Karpas-422 (cell line): ENCODE data around the gene NFATC1. TPM values are rescaled to one million over a fixed set of nuclear protein-coding genes. Genes with fewer than 3 reads are reported as not detected.

Experiments
- DNase-seq: peaks from one replicate; pipeline ENCODE4 v3.0.0-alpha.2; 2015
- H2AFZ ChIP-seq: fragments of 200-600 bp; sonication (generic); 2 replicates; pipeline ENCODE4 v1.6.1; 2014; ENCODE audit warnings: antibody characterized with exemption, low read length, mixed read lengths
- H3K27ac ChIP-seq: fragments of 200-600 bp; sonication (generic); 2 replicates; pipeline ENCODE4 v1.5.1; 2014; ENCODE audit warnings: mild to moderate bottlenecking, low read length, moderate library complexity
- H3K27me3 ChIP-seq: fragments of 200-600 bp; sonication (generic); 2 replicates; pipeline ENCODE4 v1.6.1; 2014; ENCODE audit warnings: low read length, mixed read lengths
- H3K36me3 ChIP-seq: fragments of 200-600 bp; sonication (generic); 2 replicates; pipeline ENCODE4 v1.6.1; 2014; ENCODE audit warnings: low read length, mixed read lengths; ENCODE audit not compliant: insufficient read depth
- H3K4me1 ChIP-seq: fragments of 200-600 bp; sonication (generic); 2 replicates; pipeline ENCODE4 v1.6.1; 2014; ENCODE audit warnings: mild to moderate bottlenecking, low read length, mixed read lengths
- H3K4me2 ChIP-seq: fragments of 200-600 bp; sonication (generic); 2 replicates; pipeline ENCODE4 v1.6.1; 2014; ENCODE audit warnings: low read length, low read depth, mild to moderate bottlenecking; ENCODE audit not compliant: poor library complexity, severe bottlenecking
- H3K4me3 ChIP-seq: fragments of 200-600 bp; sonication (generic); 2 replicates; pipeline ENCODE4 v1.5.1; 2014; ENCODE audit warnings: mild to moderate bottlenecking, antibody characterized with exemption, low read length, mixed read lengths
- H3K79me2 ChIP-seq: fragments of 200-600 bp; sonication (generic); 2 replicates; pipeline ENCODE4 v1.6.1; 2014; ENCODE audit warnings: mild to moderate bottlenecking, low read length, mixed read lengths
- H3K9ac ChIP-seq: fragments of 200-600 bp; sonication (generic); 2 replicates; pipeline ENCODE4 v1.6.0; 2014; ENCODE audit warnings: low read length
- H3K9me2 ChIP-seq: fragments of 200-600 bp; sonication (generic), shearing (Covaris generic); replicated peaks from 2 replicates; pipeline ENCODE4 v1.6.0; 2014; ENCODE audit warnings: mild to moderate bottlenecking, low read length, moderate library complexity; ENCODE audit not compliant: insufficient read depth
- H3K9me3 ChIP-seq: fragments of 300-700, 200-600 bp; sonication (generic); 2 replicates; pipeline ENCODE4 v1.6.1; 2014; ENCODE audit warnings: low read length, mixed read lengths
- H4K20me1 ChIP-seq: fragments of 200-600 bp; sonication (generic); 2 replicates; pipeline ENCODE4 v1.6.1; 2014; ENCODE audit warnings: mild to moderate bottlenecking, antibody characterized with exemption, low read length, low read depth; ENCODE audit not compliant: insufficient read depth
- total RNA-seq: library from RNA; depleted of rRNA; stranded (reverse); fragments of >200 nt; shearing (Covaris generic); gene quantifications from 2 replicates; pipeline ENCODE4 v1.2.3, GENCODE V29; 2014; ENCODE audit warnings: low replicate concordance

NFATC1 gene
- total RNA-seq, 1 experiment from 2014 or later, result 46.1 TPM

DNA sequence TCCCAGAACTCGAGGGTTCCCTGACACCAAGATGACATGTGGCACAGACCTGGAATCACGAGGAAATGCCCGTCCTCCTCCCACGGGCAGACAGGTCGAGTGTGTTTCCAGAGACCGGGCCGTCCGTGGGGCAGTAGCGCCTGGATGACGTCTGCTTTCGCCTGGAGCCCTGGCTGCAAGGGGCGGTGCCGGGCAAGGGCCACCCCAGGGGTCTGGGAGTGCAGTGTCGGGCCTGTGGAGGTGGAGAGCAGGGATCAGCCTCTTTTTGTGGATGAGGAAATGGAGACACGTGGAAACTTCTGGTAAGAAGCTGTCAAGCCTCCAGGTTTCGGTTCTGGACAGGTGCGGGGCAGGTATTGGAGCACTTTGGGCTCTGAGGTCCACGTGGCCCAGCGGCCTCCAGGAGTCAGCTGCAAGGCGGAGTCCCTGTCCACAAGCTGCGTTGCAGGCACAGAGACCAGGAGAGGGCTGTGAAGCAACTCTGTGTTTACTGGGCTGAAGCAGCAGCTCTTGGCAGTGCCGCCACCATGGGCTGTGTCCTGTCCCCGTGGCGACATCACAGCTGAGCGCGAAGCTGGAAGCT is 25.6 kb downstream of the NFATC1 start:
- 0 out of 2 replicates have a peak, but pooled peaks cover 4% of the 10 kb centered on the region for H3K36me3 ChIP-seq

DNA sequence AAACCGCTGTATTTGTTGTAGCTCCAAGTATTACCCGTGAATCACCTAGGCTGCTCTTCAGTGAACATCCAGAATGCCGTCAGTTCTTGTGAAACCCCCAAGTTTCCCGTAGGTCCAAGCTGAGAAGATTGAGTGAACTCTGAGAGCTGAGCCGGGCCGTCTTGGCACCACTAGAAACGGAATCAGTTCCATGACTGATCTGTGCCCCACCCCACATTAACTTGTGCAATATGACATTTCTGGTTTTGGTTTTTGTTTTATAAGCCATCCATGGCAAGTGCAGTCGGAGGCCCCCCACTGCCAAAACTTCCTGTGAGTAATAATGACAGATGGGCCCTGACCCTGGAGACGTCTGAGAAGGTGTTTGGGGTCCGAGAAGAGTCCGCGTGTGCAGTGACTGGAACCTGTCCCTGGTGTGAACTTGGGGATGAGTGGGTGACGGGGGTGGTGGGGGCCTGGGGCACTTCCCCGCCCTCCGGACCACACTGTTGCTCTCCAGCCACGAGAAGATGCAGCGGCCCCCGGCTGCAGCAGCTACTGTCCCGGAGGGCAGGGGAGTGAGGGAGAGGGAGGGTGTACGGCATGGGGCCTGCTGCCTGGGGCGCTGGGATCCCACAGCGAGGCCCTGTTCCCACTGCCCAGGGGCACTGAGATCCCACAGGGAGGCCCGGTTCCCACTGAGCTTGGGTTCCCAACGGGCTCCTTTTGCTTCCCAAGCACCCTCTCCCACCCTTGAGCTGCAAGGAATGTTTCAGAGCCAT is 26.5 kb downstream of the NFATC1 start:
- H4K20me1 ChIP-seq, result peaks cover 73% of the 10 kb centered on the region
- no peak overlapping the region for H3K9ac ChIP-seq
- no peak overlapping the region for H3K27ac ChIP-seq
- H3K9me3 ChIP-seq, result no peaks in the 10 kb centered on the region
- no peaks in the 10 kb centered on the region for H3K4me1 ChIP-seq
- H3K79me2 ChIP-seq, result peaks cover 95% of the 10 kb centered on the region
- H2AFZ ChIP-seq, result no peak overlapping the region
- no peak for DNase-seq
- no peak overlapping the region for H3K4me3 ChIP-seq
- no peaks in the 10 kb centered on the region for H3K9me2 ChIP-seq
- H3K4me2 ChIP-seq, result no peak overlapping the region
- no peaks in the 10 kb centered on the region for H3K27me3 ChIP-seq
- H3K36me3 ChIP-seq, result 0 out of 2 replicates have a peak, but pooled peaks cover 4% of the 10 kb centered on the region

More for the DNA sequence above, 25.6 kb downstream of the NFATC1 start:
- Histone ChIP-seq H3K4me3 (no peak overlapping the region), H3K4me2 (no peak overlapping the region), H3K79me2 (peaks cover 92% of the 10 kb centered on the region), H3K27ac (no peak overlapping the region), H4K20me1 (peaks cover 70% of the 10 kb centered on the region), H3K4me1 (no peaks in the 10 kb centered on the region), H3K9me2 (no peaks in the 10 kb centered on the region), H3K9me3 (no peaks in the 10 kb centered on the region), H3K27me3 (no peaks in the 10 kb centered on the region), H3K9ac (no peak overlapping the region), H2AFZ (no peak overlapping the region)
- no peak for DNase-seq

DNA sequence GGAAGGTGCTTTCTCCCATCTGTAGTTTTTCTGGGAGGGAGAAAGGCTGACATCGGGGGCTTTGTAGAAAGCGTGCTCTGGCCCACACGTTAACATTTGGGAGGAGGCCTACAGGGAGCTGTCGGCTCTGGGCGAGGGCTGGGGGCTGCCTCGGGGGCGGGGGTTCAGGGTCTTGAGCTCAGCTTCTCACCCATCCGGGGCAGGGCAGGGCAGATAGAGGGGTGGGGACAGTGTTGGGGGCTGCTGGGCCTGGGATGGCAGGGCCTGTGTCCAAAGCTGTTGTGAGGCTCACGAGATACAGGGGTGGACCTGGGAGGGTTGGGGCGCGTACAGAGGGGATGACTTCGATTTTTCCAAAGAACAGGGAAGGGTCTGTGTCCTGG is 27.0 kb downstream of the NFATC1 start:
- Histone ChIP-seq H3K36me3 (0 out of 2 replicates have a peak, but pooled peaks cover 4% of the 10 kb centered on the region), H3K4me3 (no peak overlapping the region), H3K27ac (no peak overlapping the region), H3K9ac (no peak overlapping the region), H3K4me1 (no peaks in the 10 kb centered on the region), H3K27me3 (no peaks in the 10 kb centered on the region), H2AFZ (no peak overlapping the region), H3K9me3 (no peaks in the 10 kb centered on the region), H4K20me1 (peaks cover 76% of the 10 kb centered on the region), H3K9me2 (no peaks in the 10 kb centered on the region), H3K79me2 (peaks cover 97% of the 10 kb centered on the region), H3K4me2 (no peak overlapping the region)
- DNase-seq, result no peak

DNA sequence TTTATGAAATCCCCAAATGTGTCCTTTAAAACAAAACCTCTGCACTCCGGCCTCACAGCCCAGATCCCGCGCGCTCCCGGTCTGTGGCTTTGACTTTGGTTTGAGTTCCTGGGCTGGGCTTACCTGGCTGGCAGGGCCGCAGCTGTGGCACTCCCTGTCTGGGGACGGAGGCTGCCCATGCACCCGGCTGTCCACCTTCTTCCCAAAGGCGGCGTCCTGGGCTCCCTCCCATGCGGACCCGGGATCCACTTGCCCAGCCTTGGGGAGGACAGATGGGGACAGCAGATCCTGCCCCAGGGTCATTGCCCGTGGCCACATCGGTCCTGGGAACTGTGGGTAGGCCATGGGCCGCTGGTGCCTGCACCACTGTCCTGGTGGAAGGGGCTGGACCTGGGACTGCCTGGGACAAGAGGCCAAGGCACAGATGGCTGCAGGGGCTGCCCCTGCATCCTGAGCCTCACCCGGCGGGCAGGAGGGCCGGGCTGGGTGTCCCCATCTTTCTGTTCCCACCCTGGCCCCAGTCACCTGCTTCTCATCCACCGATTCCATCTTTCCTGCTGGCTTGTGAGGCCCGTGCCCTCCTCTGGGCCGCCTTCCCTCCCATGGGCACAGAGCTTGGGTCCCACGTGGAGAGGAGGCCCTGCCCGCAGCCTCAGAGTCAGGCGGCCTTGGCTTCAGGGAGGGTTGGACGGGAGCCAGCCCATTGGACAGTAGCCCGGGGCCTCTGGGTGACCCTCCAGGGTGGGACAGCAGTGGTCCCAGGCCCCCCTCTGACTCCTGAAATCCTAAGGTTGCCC is 27.7 kb downstream of the NFATC1 start:
- Histone ChIP-seq H3K36me3 (0 out of 2 replicates have a peak, but pooled peaks cover 3% of the 10 kb centered on the region), H3K4me2 (no peak overlapping the region), H3K4me1 (no peaks in the 10 kb centered on the region), H3K27me3 (no peaks in the 10 kb centered on the region), H3K9me3 (no peaks in the 10 kb centered on the region), H3K4me3 (no peak overlapping the region), H3K79me2 (peaks cover 97% of the 10 kb centered on the region), H3K27ac (no peak overlapping the region), H4K20me1 (peaks cover 76% of the 10 kb centered on the region), H3K9ac (no peak overlapping the region), H2AFZ (no peak overlapping the region), H3K9me2 (no peaks in the 10 kb centered on the region)
- DNase-seq, result no peak

DNA sequence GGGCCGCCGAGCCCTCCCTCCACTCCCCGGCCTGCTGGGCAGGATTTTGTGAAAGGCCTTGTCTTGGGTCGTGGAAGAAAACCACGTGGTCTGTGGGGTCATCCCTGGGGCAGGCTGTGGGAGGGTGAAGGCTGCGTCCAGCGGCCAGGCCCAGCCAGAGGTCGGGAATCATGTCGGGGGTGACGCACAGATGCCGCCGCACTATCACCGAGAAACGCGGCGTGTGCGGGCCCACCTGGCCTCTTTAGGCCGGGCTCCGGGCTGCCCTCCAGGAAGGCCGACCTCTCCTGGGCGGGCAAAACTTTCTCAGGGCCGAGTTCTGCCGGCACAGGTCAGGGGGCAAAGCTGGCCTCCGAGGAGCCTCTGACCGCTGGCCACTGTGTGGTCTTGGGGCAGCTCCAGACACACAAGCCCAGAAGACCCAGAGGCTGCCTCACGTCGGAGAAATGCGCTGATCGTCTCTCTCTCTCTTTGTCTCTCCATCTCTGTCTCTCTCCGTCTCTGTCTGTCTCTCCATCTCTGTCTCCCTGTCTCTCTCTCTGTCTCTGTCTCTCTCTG is 28.4 kb downstream of the NFATC1 start:
- no peak overlapping the region for H3K4me2 ChIP-seq
- no peaks in the 10 kb centered on the region for H3K4me1 ChIP-seq
- no peak overlapping the region for H3K4me3 ChIP-seq
- H3K27ac ChIP-seq, result no peak overlapping the region
- peaks cover 72% of the 10 kb centered on the region for H4K20me1 ChIP-seq
- no peak overlapping the region for H2AFZ ChIP-seq
- no peaks in the 10 kb centered on the region for H3K36me3 ChIP-seq
- no peaks in the 10 kb centered on the region for H3K9me3 ChIP-seq
- H3K27me3 ChIP-seq, result no peaks in the 10 kb centered on the region
- H3K9me2 ChIP-seq, result no peaks in the 10 kb centered on the region
- H3K9ac ChIP-seq, result no peak overlapping the region
- H3K79me2 ChIP-seq, result peaks cover 97% of the 10 kb centered on the region
- no peak for DNase-seq

DNA sequence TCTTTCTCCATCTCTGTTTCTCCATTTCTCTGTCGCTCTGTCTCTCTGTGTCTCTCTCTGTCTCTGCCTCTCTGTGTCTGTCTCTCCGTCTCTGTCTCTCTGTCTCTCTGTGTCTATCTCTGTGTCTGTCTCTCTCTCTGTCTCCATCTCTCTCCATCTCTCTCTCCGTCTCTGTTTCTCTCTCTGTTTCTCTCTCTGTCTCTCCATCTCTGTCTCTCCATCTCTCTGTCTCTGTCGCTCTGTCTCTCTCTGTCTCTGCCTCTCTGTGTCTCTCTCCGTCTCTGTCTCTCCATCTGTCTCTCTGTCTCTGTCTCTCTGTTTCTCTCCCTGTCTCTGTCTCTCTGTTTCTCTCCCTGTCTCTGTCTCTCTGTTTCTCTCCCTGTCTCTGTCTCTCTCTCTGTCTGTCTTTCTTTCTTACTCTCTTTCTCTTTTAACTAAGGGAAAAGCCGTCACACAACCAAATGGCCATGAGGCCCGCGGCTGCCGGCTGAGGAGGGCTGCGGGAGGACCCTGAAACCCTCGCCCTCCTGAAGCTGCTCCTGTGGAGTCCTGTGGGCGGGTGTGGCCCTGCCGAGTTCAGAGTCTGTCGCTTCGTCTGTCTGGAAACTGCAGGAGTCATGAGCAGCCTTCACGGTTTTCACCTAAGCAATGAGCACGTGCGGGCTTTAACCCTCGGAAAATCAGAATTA is 29.3 kb downstream of the NFATC1 start:
- Histone ChIP-seq H3K79me2 (peaks cover 97% of the 10 kb centered on the region), H2AFZ (no peak overlapping the region), H3K27me3 (no peaks in the 10 kb centered on the region), H3K36me3 (no peaks in the 10 kb centered on the region), H4K20me1 (peaks cover 72% of the 10 kb centered on the region), H3K4me3 (no peak overlapping the region), H3K9ac (no peak overlapping the region), H3K4me1 (no peaks in the 10 kb centered on the region), H3K27ac (no peak overlapping the region), H3K9me2 (no peaks in the 10 kb centered on the region), H3K4me2 (no peak overlapping the region), H3K9me3 (no peaks in the 10 kb centered on the region)
- no peak for DNase-seq

DNA sequence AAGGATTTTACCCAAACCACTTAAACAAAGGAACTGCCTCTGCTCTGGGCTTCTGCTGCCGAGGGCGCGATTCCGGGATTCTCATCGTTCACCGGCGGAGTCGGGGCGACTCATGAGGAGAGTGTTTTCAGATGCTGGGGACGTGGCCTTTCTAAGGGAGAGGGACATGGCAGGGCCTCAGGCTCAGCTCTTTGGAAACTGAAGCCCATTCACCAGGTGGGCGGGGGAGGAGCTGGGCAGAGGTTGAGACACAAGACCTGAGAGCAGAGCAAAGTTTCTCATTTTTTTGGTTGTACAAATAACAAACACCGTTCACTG is 29.8 kb downstream of the NFATC1 start:
- Histone ChIP-seq H3K27me3 (no peaks in the 10 kb centered on the region), H3K4me3 (no peak overlapping the region), H3K79me2 (peaks cover 96% of the 10 kb centered on the region), H3K27ac (no peak overlapping the region), H3K4me2 (no peak overlapping the region), H3K9me2 (no peaks in the 10 kb centered on the region), H3K9me3 (no peaks in the 10 kb centered on the region), H2AFZ (no peak overlapping the region), H3K9ac (no peak overlapping the region), H3K36me3 (no peaks in the 10 kb centered on the region), H3K4me1 (no peaks in the 10 kb centered on the region), H4K20me1 (peaks cover 70% of the 10 kb centered on the region)
- DNase-seq, result no peak
